ENCODE data around the gene CD40LG. TPM values are rescaled to one million over a fixed set of nuclear protein-coding genes. Genes with fewer than 3 reads are reported as not detected.

The CD40LG gene
- polyA plus RNA-seq, 1 donor (not counting 4 experiments of a cell fraction or from before 2014, with no cell fraction given): not detected

- no peak for FAIRE-seq
Measured at GRCh38 chrX:136671006-136671610, 23.1 kb downstream of the CD40LG start.

GRCh38 chrX:136674270-136674985 lies 26.5 kb downstream of the CD40LG start:
- H3K9me3 ChIP-seq (ENCODE audit: control insufficient read depth, low read depth, low read length): no peaks in the 10 kb centered on the region
- H2AFZ ChIP-seq (ENCODE audit: control insufficient read depth, low read length): no peak overlapping the region
- H3K36me3 ChIP-seq (ENCODE audit: control insufficient read depth in 2 of 2, extremely low read depth in 1 of 2, insufficient read depth in 2 of 2, low read length in 2 of 2): no peaks in the 10 kb centered on the region
- FAIRE-seq: no peak
- TF ChIP-seq EZH2 (IDR thresholded peaks at IDR 0.05; ENCODE audit: low read length) (no peak), CTCF (optimal IDR thresholded peaks at IDR 0.05 in 1 of 3, IDR thresholded peaks at IDR 0.05 in 1 of 3, conservative IDR thresholded peaks at IDR 0.05 in 1 of 3; ENCODE audit: extremely low read depth in 1 of 3, insufficient read depth in 2 of 3, low read length in 3 of 3) (no peak)
- H3K79me2 ChIP-seq (ENCODE audit: control insufficient read depth, insufficient read depth, low read length): no peaks in the 10 kb centered on the region
- dilution Hi-C loops (cut with MboI; ENCODE audit: extremely low pct_ligation_motif_present, low sequenced_read_pairs): no loop called here
- no peaks in the 10 kb centered on the region for H3K4me1 ChIP-seq (ENCODE audit: control insufficient read depth, extremely low read depth, insufficient read depth, low read length)
- no peak overlapping the region for H3K4me2 ChIP-seq (ENCODE audit: control insufficient read depth, extremely low read depth, insufficient read depth, low read depth, low read length)
- H3K9me1 ChIP-seq (ENCODE audit: control insufficient read depth, extremely low read depth, insufficient read depth, low read length): no peaks in the 10 kb centered on the region
- no peaks in the 10 kb centered on the region for H3K27me3 ChIP-seq (ENCODE audit: control insufficient read depth, extremely low read depth, insufficient read depth, low read length)
- no peak overlapping the region for H3K4me3 ChIP-seq (ENCODE audit: control insufficient read depth in 2 of 3, extremely low read depth in 1 of 3, insufficient read depth in 2 of 3, low read depth in 1 of 3, low read length in 3 of 3)
- no peak overlapping the region for H3K9ac ChIP-seq (ENCODE audit: control insufficient read depth, extremely low read depth, insufficient read depth, low read length)
- no peak for DNase-seq (ENCODE audit: low read depth, low spot score)
- H4K20me1 ChIP-seq (ENCODE audit: control insufficient read depth, extremely low read depth, insufficient read depth, low read length): no peaks in the 10 kb centered on the region
- H3K27ac ChIP-seq (ENCODE audit: control insufficient read depth, insufficient read depth, low read length): no peak overlapping the region

More at GRCh38 chrX:136671006-136671610, 23.1 kb downstream of the CD40LG start:
- no peak overlapping the region for H3K4me3 ChIP-seq (ENCODE audit: control insufficient read depth in 2 of 3, extremely low read depth in 1 of 3, insufficient read depth in 2 of 3, low read depth in 1 of 3, low read length in 3 of 3)
- no peak for DNase-seq (ENCODE audit: low read depth, low spot score)
- H3K4me2 ChIP-seq (ENCODE audit: control insufficient read depth, extremely low read depth, insufficient read depth, low read depth, low read length): no peak overlapping the region
- no peaks in the 10 kb centered on the region for H4K20me1 ChIP-seq (ENCODE audit: control insufficient read depth, extremely low read depth, insufficient read depth, low read length)
- H3K9me1 ChIP-seq (ENCODE audit: control insufficient read depth, extremely low read depth, insufficient read depth, low read length): no peaks in the 10 kb centered on the region
- H3K9me3 ChIP-seq (ENCODE audit: control insufficient read depth, low read depth, low read length): no peaks in the 10 kb centered on the region
- H3K4me1 ChIP-seq (ENCODE audit: control insufficient read depth, extremely low read depth, insufficient read depth, low read length): no peaks in the 10 kb centered on the region
- no peak overlapping the region for H3K27ac ChIP-seq (ENCODE audit: control insufficient read depth, insufficient read depth, low read length)
- no peaks in the 10 kb centered on the region for H3K27me3 ChIP-seq (ENCODE audit: control insufficient read depth, extremely low read depth, insufficient read depth, low read length)
- no peaks in the 10 kb centered on the region for H3K79me2 ChIP-seq (ENCODE audit: control insufficient read depth, insufficient read depth, low read length)
- dilution Hi-C loops (cut with MboI; ENCODE audit: extremely low pct_ligation_motif_present, low sequenced_read_pairs): no loop called here
- no peak overlapping the region for H2AFZ ChIP-seq (ENCODE audit: control insufficient read depth, low read length)
- no peak for TF ChIP-seq EZH2 (IDR thresholded peaks at IDR 0.05; ENCODE audit: low read length)
- TF ChIP-seq CTCF (optimal IDR thresholded peaks at IDR 0.05 in 1 of 3, IDR thresholded peaks at IDR 0.05 in 1 of 3, conservative IDR thresholded peaks at IDR 0.05 in 1 of 3; ENCODE audit: extremely low read depth in 1 of 3, insufficient read depth in 2 of 3, low read length in 3 of 3): no peak
- no peak overlapping the region for H3K9ac ChIP-seq (ENCODE audit: control insufficient read depth, extremely low read depth, insufficient read depth, low read length)
- H3K36me3 ChIP-seq (ENCODE audit: control insufficient read depth in 2 of 2, extremely low read depth in 1 of 2, insufficient read depth in 2 of 2, low read length in 2 of 2): no peaks in the 10 kb centered on the region

Measured in keratinocyte (primary cell).